Urinary bladder (tissue), 4 donors: ENCODE measurements around the gene DUSP7. TPM values are rescaled to one million over a fixed set of nuclear protein-coding genes. Genes with fewer than 3 reads are reported as not detected.
A peak's percentile ranks its signal among the peaks of the same experiment; 100 is the strongest.

Source experiments
- DNase-seq: peaks from one replicate; pipeline ENCODE4 v3.0.0-alpha.2; 2015; ENCODE audit errors: extremely low spot score
- H3K27ac ChIP-seq: one replicate; pipeline ENCODE4 v1.5.1; 2013; ENCODE audit warnings: low read depth, mild to moderate bottlenecking, moderate library complexity
- H3K36me3 ChIP-seq: one replicate; pipeline ENCODE4 v1.6.1; 2013; ENCODE audit warnings: mild to moderate bottlenecking, moderate library complexity; ENCODE audit not compliant: insufficient read depth
- H3K4me1 ChIP-seq: one replicate; pipeline ENCODE4 v1.6.1; 2013; ENCODE audit warnings: mild to moderate bottlenecking, moderate library complexity; ENCODE audit not compliant: insufficient read depth
- H3K4me3 ChIP-seq: one replicate; pipeline ENCODE4 v1.5.1; 2013; ENCODE audit warnings: low read depth, low read length
- WGBS: extraction: QIAGEN DNeasy Blood & Tissue Kit; methylation state at CpG from one replicate; pipeline ENCODE4 v1.1.7; 2013; 5-methylcytosine and 5-hydroxymethylcytosine counted together
- polyA plus RNA-seq: library from polyadenylated mRNA; stranded (reverse); fragments of 200-250 nt; gene quantifications from one replicate; pipeline ENCODE4 v1.2.3, GENCODE V29; 2013
- total RNA-seq: library from RNA; depleted of rRNA; stranded (reverse); fragments of >200 nt; gene quantifications from one replicate; pipeline ENCODE4 v1.2.3, GENCODE V29; 2014
- donor health status: healthy with polysubstance abuse.
- donor health status: healthy.

DUSP7 gene, protein sequence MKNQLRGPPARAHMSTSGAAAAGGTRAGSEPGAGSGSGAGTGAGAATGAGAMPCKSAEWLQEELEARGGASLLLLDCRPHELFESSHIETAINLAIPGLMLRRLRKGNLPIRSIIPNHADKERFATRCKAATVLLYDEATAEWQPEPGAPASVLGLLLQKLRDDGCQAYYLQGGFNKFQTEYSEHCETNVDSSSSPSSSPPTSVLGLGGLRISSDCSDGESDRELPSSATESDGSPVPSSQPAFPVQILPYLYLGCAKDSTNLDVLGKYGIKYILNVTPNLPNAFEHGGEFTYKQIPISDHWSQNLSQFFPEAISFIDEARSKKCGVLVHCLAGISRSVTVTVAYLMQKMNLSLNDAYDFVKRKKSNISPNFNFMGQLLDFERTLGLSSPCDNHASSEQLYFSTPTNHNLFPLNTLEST
- total RNA-seq (8.2 TPM), polyA plus RNA-seq (14.3 TPM)

DNA sequence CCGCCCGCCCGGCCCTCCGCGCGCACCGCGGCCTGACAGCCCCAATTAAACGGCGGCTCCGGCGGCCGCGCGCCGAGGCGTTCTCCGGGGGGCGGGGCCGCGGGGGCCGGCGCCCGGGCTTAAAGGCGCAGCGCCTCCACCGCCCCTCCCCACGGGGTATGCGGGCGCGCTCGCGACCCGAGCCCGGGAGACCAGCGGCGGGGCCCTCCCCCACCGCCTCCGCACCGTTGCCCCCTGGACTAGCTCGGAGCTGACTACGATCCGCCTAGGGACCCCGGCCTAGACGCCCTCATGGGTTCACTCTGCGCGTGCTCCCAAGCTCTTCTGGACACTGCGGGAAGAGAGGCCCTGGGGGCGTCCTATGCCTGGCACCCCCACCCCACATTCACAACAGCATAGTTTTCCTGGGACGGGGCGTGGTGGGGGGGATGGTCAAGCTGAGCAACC is at the start of gene DUSP7:
Gene DUSP7, minus strand, starts transcription at position 51 of the 447 bp plus-strand sequence. CDS start 205 bp downstream, outside the sequence.
- H3K27ac ChIP-seq: peak within 1 kb of the TSS; percentile 68
- under 1% methylated on average over 50 of the region's 51 CpGs for WGBS
- H3K36me3 ChIP-seq: no peaks in the 10 kb centered on the region
- H3K4me1 ChIP-seq: peaks cover 2% of the 10 kb centered on the region
- peak within 1 kb of the TSS; percentile 89 for H3K4me3 ChIP-seq
- DNase-seq: no peak

DNA sequence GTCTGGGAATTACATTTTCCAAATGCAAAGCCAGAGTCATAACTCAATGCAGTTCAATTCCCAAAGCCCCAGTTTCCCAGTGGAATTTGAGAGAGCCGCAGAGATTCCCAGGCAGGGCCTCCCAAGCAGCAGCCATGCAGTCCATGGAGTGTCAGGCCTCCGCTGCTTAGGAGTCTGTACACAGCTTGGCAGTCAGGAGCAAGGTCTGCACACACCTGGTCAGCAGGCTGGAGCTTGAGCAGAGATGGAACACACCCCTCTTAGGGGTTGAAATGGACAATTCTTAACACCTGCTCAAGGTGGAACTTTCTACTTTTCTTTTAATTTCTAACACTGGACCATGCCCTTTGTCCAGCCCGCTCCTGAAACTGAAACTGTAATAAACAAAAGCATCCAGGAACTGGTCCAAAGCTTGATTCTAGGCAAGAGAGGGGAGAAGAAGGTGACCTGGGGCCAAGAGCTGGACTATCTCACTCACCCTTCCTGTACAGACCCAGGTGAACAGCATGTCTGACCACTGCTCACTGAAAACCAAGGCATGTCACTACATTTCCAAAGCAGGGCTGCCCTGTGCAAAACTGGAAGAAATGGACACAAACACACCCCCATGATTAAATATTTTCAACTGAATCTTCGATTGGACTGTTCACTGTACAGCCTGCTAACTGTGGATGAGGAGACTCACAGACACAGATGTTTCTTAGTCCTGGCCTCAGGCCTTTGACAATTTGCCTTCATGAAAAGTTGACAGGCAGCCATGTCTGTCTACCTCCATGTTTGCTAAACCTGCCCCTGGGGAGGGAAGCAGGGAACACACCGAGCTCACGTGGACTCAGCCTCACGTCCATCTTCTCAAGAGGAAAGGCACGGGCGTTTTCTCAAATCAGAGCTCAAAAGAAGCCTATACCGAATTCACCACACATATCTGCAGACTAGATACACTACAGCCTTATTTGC is 48.6 kb upstream of the DUSP7 start:
- 95% methylated on average over 10 of the region's 10 CpGs for WGBS
- Histone ChIP-seq H3K4me1 (no peaks in the 10 kb centered on the region), H3K27ac (no peak overlapping the region), H3K36me3 (no peaks in the 10 kb centered on the region), H3K4me3 (no peak overlapping the region)
- DNase-seq: no peak

DNA sequence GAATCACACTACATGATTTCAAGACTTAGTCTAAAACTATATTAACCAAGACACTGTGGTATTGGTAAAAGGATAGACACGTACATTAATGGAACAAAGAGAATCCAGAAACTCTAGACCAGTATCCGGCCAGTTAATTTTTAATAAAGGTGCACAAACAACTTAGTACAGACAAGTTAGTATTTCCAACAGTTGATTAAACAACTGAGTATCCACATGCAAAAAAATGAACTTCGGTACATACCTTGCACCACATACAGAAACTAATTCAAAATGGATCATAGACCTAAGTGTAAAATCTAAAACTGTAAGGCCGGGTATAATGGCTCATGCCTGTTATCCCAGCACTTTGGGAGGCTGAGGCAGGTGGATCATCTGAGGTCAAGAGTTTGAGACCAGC is 46.6 kb upstream of the DUSP7 start:
- no peaks in the 10 kb centered on the region for H3K36me3 ChIP-seq
- no peaks in the 10 kb centered on the region for H3K4me1 ChIP-seq
- no peak overlapping the region for H3K27ac ChIP-seq
- WGBS: 99% methylated on average over 4 of the region's 4 CpGs
- no peak for DNase-seq
- H3K4me3 ChIP-seq: no peak overlapping the region

DNA sequence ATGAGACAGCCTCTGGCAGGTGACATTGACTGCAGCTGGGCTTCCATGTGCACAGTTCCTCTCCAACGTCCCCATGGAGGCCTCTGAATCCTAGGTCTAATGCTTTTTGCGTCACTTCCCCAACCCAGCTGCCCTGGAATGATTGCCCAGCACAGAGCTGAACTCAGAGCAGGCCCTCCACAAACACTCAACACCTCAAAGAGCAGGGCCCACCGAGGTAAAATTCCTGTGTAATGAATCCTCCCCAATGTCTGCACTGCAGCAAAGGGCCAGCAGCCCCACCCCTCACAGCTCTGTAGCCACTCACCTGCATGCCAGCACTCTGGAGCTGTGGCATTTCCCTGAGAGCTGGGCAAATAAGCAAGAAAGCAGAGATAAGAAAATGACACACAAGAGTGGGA is 42.6 kb upstream of the DUSP7 start:
- Histone ChIP-seq H3K4me3 (no peak overlapping the region), H3K36me3 (no peaks in the 10 kb centered on the region), H3K4me1 (no peaks in the 10 kb centered on the region), H3K27ac (no peak overlapping the region)
- no peak for DNase-seq
- 80% methylated on average over 3 of the region's 3 CpGs for WGBS

DNA sequence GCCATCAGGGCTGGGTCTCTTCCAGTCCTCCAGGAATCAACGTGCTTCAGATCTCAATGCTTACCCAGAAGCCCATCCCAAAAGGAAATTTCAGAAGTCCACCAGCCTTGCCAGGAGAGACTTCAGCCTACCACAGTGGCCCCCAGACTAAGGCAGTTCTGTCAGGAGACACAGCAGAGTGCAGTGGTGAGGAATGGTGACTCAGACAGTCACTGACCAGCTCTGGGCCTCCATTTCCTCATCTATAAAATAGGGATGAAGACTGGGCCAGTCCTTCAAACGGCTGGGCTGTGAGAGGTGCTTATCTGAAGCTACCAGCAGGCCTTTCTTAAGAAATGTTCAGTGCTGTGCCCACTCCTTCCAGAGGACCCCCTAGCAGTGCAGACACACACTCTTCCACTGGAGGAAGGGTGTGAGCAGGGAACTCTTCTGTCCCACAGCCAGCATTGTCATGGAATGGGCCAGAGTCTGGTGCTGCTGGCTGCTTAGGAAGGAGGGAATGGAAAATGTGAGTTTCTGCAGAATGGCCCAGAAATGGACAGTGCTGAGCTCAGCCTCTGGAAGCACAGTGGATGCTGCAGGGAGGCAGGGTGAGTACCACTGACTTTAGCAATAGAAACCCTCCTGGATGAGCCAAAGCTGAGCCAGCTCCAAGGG is 41.6 kb upstream of the DUSP7 start:
- Histone ChIP-seq H3K27ac (no peak overlapping the region), H3K4me1 (no peaks in the 10 kb centered on the region), H3K36me3 (no peaks in the 10 kb centered on the region), H3K4me3 (no peak overlapping the region)
- 72% methylated on average over 2 of the region's 2 CpGs for WGBS
- no peak for DNase-seq

DNA sequence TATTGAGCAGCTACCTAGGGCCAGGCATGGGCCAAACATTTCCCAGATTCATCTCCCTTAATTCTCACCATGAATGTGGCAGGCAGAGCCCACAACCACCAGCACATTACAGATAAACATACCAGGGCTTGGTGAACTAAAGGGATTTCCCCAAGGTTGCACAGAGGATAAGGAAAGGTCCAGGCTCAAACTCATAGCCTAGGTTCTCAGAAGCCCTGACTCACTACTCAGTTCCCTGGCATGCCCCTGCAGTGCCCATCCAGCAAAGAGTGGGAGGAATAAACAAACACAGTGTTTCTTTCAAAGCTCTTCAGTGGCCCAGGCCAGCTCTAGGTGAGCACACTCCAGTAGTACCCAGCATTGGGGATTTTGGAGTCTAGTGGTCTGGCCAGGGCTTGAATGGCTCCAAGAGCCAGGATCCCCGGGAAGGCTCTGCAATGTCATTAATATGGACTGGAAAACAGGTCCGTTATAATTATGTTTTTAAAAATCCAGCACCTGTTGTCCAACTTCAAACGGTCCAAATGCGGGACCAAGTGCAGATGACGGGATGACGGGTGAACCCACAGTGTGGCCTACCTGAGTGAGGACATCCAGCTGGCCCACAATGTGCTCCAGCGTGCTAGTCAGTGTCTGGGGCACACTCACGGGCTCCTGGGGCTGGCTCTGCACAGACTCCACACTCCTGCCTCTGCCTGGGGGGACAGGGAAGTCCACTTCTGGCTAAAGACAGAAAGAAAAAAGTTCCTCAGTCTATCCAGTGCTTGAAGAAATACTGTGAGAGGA is 39.8 kb upstream of the DUSP7 start:
- no peak for DNase-seq
- WGBS: 94% methylated on average over 8 of the region's 8 CpGs

DNA sequence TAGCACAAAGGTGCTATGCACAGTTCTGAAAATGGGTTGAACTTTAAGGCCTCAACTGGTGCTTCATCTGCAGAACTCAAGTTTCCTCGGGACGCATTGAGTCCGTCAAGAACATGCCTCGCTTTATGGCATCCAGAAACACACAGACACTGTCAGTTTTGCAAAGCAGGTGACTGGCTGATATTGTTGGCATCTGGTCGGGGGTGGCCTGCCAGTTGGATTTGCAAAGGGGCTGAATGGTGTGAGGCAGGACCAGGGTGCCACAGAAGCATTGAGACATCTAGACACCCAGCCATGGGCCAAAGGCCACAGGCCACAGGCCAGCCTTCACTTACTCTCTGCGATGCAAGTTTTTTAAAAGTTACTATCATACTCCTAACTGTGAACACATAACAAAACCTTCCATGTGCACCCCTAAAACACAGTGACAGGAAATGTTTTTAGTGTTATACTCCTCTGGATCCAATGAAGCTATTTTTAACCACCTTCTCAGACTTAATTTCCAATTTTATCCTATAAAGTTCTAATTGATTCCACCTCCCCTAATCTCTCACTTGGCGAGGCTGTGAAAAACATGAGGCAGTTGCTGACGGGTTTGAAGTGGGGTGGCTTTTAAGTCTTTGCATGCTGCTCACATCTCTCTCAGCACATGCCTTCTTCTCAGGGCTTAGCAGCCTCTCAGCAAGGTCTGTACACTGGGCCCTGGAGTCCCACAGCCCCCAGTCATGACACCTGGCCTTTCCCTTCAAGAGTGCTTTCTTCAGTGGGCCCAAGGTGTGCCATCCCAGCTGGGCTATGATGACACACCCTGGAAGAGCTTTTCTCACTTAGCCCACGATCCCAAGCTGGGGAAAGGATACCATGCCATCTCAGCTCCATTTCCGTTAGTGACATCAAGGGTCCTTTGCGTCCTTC is 38.5 kb upstream of the DUSP7 start:
- Histone ChIP-seq H3K27ac (no peak overlapping the region), H3K36me3 (no peaks in the 10 kb centered on the region), H3K4me3 (no peak overlapping the region), H3K4me1 (no peaks in the 10 kb centered on the region)
- no peak for DNase-seq
- 97% methylated on average over 11 of the region's 11 CpGs for WGBS

More for the DNA sequence above, 39.8 kb upstream of the DUSP7 start:
- Histone ChIP-seq H3K4me1 (no peaks in the 10 kb centered on the region), H3K36me3 (no peaks in the 10 kb centered on the region), H3K4me3 (no peak overlapping the region), H3K27ac (no peak overlapping the region)

DNA sequence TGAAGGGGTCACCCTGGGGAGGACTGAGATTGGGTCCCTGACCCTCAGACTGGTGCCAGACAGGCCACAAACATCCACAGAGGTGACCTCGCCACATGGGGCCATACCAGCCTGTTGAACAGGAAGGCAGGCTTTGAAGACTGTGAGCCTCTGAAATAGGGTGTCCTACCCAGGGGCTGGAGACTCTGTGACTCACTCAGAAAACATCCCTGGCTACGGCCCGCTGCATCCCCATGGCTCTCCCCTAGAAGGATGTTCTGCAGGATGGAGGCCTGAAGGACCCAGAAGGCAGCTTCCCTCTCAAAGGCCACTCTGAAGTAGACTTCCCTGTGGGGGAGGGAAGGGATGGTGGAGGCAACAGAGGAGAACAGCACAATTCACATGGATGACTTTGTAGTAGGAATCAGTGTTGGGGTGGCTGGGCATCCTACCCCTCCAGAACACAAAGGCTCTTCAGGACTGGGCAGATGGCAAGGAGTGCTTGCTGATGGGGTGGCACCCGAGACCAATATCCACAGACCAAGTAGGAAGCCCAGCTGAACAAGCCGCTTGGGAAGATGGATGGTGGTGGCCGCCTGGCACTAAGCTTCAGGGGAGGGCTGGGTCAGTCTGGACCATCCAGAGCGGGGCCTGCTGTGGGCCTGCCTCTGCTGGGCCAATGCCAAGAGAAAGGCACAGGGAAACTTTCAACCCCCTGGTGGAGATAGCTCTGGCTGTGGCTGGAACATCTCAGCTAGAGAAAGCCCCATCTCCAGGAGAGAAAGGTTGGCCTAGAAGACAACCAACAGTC is 37.6 kb upstream of the DUSP7 start:
- DNase-seq: no peak
- H3K27ac ChIP-seq: no peak overlapping the region
- H3K4me3 ChIP-seq: no peak overlapping the region
- H3K36me3 ChIP-seq: no peaks in the 10 kb centered on the region
- 89% methylated on average over 7 of the region's 7 CpGs for WGBS
- no peaks in the 10 kb centered on the region for H3K4me1 ChIP-seq

DNA sequence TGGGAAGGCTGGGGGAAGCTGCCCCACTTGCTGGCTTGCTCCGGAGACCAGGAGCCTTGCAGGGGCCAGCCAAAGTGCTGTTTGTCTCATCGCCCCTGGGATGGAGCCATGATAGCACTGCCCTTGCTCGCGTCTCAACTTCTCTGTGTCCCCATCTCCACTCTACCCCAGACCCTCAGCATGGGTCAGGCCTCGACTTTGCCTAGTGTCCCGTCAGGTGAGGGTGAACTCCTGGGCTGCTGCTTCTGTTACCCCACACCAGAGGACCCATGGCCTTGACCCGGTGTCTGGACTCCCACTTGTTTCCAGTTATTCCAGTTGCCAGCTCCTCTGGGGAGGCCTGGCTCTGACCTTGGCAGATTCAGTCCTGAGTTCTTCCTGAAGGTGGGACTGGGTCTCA is 36.5 kb upstream of the DUSP7 start:
- Histone ChIP-seq H3K27ac (no peak overlapping the region), H3K36me3 (no peaks in the 10 kb centered on the region), H3K4me1 (no peaks in the 10 kb centered on the region), H3K4me3 (no peak overlapping the region)
- DNase-seq: no peak
- 88% methylated on average over 7 of the region's 7 CpGs for WGBS

DNA sequence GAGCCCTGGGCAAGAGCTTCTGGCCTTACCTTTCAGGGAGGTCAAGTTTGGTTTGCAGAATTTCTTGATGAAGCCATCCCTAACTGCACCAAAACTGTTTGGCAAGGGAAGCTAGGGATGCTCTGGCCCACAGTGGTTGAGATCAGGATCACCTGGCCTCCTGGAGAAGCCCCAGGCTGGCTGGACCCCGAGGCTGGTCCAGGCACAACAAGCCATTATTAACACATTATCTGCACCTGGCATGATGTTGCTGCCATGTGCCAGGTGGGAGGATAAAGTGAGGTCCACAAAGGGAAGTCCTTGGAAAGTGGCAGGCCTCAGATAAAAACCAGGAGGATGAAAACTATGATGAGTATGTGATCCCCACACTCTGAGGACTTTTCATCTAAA is 35.9 kb upstream of the DUSP7 start:
- 43% methylated on average over 1 of the region's 1 CpG for WGBS
- Histone ChIP-seq H3K36me3 (no peaks in the 10 kb centered on the region), H3K4me3 (no peak overlapping the region), H3K27ac (no peak overlapping the region), H3K4me1 (no peaks in the 10 kb centered on the region)
- no peak for DNase-seq

DNA sequence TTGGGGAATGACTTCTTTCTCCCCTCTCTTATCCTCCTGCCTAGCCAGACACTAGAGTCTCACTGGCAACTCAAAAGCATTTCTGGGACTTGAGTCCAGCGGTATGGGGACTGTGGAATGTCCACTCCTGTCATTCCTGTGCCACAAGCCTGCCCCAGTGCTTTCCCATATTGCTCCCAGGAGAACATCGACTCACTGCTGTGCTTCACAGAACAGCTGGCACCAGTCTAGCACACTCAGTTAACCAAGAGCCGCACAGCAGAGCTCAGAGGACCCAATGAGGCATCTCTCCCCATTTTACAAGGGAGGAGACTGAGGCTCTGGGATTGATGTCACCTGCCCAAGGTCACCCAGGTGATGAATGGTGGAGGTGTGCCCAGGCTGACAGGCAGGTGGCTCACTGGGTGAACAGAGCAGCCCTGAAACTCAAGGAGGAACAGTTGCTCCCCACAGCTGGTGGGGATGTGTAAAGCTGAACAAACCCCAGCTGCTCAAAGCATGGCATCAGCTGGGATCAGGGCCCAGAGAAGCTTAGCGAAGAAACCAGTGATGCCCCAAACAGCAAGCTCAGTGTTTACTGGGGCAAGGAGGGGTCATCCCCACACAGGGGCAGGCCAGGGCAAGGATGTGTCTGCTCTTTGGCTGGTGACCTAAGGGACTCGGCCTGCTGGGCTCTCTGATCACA is 35.4 kb upstream of the DUSP7 start:
- Histone ChIP-seq H3K4me3 (no peak overlapping the region), H3K4me1 (no peaks in the 10 kb centered on the region), H3K27ac (no peak overlapping the region), H3K36me3 (no peaks in the 10 kb centered on the region)
- no peak for DNase-seq
- WGBS: 69% methylated on average over 5 of the region's 5 CpGs
